Omental fat pad (tissue), 4 donors: Measurements from ENCODE around the gene RPL5. TPM values are rescaled to one million over a fixed set of nuclear protein-coding genes. Genes with fewer than 3 reads are reported as not detected.

ENCODE experiments used
- ATAC-seq: fragments of 150-250 bp; one replicate; pipeline ENCODE4 v1.9.1; 2016; ENCODE audit warnings: mild to moderate bottlenecking, moderate library complexity; ENCODE audit not compliant: low FRiP score
- DNase-seq: peaks from one replicate; pipeline ENCODE4 v3.0.0-alpha.2; 2019; ENCODE audit warnings: low spot score
- CTCF ChIP-seq, 3 donors: fragments of 450-650 bp; IDR thresholded peaks; one replicate each; pipeline ENCODE4 v1.5.1; 2016 to 2017; ENCODE audit warnings: antibody characterized with exemption in 3 of 3, mild to moderate bottlenecking in 3 of 3, moderate library complexity in 2 of 3
- total RNA-seq, 4 donors: library from RNA; depleted of rRNA; stranded (reverse); fragments of >200 nt; gene quantifications; one replicate each; pipeline ENCODE4 v1.1.0, GENCODE V29; 2016

RPL5 gene
- total RNA-seq, 4 donors from 2014 or later = 1,480 to 1,916 (median 1,561) TPM

DNA sequence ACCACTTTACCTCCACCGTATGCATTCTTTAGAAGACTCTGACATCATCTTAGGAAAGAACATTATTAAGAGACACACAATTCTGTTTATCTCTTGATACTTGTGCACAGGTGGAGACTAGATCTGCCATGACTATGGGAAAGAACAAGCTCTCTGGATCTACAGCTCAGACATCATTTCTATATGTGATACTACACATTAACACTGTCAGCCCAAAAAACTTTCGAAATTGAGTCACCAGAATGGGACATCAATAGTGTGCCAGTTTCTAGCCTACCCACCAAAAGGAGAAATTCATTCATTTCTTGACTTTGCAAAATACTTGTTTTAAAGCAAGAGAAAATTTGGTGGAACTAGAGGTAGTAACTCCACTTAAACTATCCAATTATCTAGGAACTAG lies 41.0 kb upstream of the RPL5 start:
- no peak for TF ChIP-seq CTCF (IDR thresholded peaks at IDR 0.05)
- no peak for DNase-seq
- no peak for ATAC-seq

GRCh38 chr1:92791487-92792066 lies 40.3 kb upstream of the RPL5 start:
- TF ChIP-seq CTCF (IDR thresholded peaks at IDR 0.05) = no peak
- DNase-seq (no peak), ATAC-seq (no peak)

DNA sequence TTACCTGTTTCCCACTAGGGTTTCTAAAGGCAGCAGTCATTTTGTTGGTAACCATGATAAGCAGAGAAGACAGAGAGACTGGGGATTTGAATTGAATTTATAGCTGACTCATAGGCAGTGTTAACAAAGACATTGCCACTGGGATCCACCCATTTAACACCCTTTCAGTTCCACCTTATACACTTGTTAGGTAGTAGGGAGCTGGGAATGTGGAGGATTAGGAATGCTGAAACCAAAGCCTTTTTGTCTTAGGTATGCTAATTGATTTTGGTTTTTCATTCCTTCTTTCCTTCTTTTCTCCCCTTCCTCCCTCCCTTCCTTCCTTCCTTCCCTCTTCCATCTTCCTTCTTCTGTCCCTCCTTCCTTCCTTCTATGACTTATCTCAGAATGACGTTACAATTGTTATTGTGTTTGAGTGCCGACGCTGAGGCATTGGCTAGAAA lies 39.5 kb upstream of the RPL5 start:
- ATAC-seq (no peak), DNase-seq (no peak)
- TF ChIP-seq CTCF (IDR thresholded peaks at IDR 0.05) = no peak

- TF ChIP-seq CTCF (IDR thresholded peaks at IDR 0.05) = no peak
- DNase-seq (no peak), ATAC-seq (no peak)
Observed at GRCh38 chr1:92795166-92795565, 36.7 kb upstream of the RPL5 start.

DNA sequence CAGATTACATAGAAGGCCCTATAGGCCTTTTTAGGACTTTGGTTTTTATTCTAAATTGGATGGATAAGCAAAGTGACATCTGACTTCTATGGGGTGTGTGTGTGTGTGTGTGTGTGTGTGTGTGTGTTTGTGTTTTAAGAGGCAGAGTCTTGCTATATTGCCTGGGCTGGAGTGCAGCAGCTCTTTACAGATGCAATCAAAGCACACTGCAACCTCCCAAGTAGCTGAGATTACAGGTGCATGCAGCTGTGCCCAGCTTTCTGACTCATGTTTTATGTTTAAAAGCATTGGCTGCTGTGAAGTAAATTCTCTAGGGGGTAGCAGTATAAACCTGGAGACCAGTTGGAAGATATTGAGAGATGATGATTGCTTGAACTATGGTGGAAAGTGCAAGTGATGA lies 34.5 kb upstream of the RPL5 start:
- ATAC-seq (no peak), DNase-seq (no peak)
- no peak for TF ChIP-seq CTCF (IDR thresholded peaks at IDR 0.05)

DNA sequence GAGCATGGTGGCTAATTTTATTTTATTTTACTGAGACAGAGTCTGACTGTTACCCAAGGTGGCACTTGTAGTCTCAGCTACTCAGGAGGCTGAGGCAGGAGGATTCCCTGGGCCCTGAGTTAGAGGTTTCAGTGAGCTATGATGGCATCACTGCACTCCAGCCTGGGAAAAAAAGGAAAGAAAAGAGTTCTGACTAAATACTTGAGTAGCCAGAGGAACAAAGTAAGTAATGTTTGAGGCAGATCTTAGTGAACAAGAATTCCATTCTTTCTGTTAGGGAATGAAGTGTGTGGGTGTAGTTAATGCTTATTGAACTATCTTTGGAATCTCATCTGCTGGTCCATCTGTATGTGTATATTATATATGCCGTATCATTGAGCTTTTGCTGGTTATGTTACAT lies 33.9 kb upstream of the RPL5 start:
- DNase-seq = no peak
- no peak for TF ChIP-seq CTCF (IDR thresholded peaks at IDR 0.05)
- ATAC-seq = no peak

DNA sequence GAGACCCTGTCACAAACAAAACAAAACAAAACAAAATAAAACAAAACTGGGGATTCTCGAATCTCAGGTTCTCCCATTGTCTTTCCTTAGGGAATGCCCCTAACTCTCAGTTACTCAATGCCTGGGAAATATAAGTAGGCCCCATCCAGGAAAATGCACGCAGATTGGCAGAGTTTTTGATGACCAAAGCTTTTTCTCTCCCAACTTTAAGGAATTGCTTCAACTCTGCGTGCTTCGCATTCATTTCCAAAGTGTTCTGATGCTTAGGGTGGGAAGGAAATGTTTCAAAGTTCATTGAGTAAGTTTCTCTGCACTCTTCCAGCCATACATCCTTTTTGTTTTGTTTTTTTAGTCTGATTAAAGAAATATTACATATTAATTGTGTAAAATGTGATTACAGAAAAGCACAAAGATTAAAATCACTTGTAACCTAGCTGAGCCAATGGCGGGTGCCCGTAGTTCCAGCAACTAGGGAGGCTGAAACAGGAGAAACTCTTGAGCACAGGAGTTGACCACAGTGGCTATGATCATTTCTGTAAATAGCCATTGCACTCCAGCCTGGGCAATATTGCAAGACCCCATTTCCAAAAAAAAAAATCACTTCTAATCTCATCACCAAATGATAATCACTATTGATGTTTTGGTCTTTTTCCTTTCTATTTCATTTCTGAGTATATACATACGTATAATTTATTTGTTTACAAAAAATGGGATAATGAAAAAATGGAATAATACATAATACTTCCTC lies 28.5 kb upstream of the RPL5 start:
- ATAC-seq (no peak), DNase-seq (no peak)
- no peak for TF ChIP-seq CTCF (IDR thresholded peaks at IDR 0.05)
